Endothelial cell of umbilical vein (primary cell): ENCODE results near the gene PRELID3B.

Experiments
- EZH2 ChIP-seq: IDR thresholded peaks from 2 replicates; pipeline ENCODE4 v1.6.1; 2012; ENCODE audit warnings: borderline replicate concordance, low read depth, mild to moderate bottlenecking, moderate library complexity, low read length, inconsistent platforms; ENCODE audit not compliant: severe bottlenecking
- JUN ChIP-seq: IDR thresholded peaks from 2 replicates; pipeline ENCODE4 v1.6.1; 2011; ENCODE audit warnings: borderline replicate concordance, low read depth; ENCODE audit not compliant: insufficient read length, insufficient read depth
- MYC ChIP-seq: IDR thresholded peaks from one replicate; pipeline ENCODE4 v1.6.1; 2011; ENCODE audit warnings: mild to moderate bottlenecking, low read depth, low read length
- POLR2A ChIP-seq: IDR thresholded peaks from 2 replicates; pipeline ENCODE4 v1.6.1; 2012; ENCODE audit warnings: low read depth, mild to moderate bottlenecking, control low read depth, low read length
- POLR2AphosphoS5 ChIP-seq: IDR thresholded peaks from 2 replicates; pipeline ENCODE4 v1.6.1; 2012; ENCODE audit warnings: low read depth, mild to moderate bottlenecking, control low read depth, low read length, moderate library complexity; ENCODE audit not compliant: insufficient read depth
- TF ChIP-seq, protein P1 (sequence below): IDR thresholded peaks from 2 replicates; pipeline ENCODE4 v1.6.1; 2011; ENCODE audit not compliant: insufficient read depth, insufficient read length
- TF ChIP-seq, protein P2 (sequence below), 2 donors: IDR thresholded peaks; 1 replicate in 1 of 2; 2 replicates in 1 of 2; pipeline ENCODE4 v1.5.1; 2011; ENCODE audit warnings: low read length in 2 of 2, mild to moderate bottlenecking in 2 of 2, moderate library complexity in 2 of 2, control low read depth in 1 of 2, inconsistent platforms in 1 of 2, low read depth in 1 of 2; ENCODE audit not compliant: insufficient read depth in 1 of 2; ENCODE audit errors: extremely low read depth in 1 of 2

DNA sequence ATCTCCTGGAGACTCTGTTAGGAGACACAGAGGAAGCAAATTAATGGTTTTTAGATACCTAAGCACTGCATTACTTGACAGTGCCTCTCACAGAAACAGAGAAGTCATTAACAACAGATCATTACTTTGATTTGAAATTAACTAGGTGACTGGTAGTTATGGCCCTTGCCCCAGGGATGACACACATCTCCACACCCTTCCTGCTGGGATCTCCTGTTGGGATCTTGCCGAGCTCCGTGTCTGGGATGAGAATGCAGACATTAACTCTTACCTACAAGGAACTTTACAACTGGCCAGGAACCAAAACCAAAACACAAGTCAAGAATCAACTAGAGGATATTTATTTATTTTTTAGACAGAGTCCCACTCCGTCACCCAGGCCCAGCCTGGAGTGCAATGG is 2.2 kb upstream of the PRELID3B start:
- TF ChIP-seq, protein P1, sequence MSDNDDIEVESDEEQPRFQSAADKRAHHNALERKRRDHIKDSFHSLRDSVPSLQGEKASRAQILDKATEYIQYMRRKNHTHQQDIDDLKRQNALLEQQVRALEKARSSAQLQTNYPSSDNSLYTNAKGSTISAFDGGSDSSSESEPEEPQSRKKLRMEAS, result no peak
- TF ChIP-seq, protein P2, sequence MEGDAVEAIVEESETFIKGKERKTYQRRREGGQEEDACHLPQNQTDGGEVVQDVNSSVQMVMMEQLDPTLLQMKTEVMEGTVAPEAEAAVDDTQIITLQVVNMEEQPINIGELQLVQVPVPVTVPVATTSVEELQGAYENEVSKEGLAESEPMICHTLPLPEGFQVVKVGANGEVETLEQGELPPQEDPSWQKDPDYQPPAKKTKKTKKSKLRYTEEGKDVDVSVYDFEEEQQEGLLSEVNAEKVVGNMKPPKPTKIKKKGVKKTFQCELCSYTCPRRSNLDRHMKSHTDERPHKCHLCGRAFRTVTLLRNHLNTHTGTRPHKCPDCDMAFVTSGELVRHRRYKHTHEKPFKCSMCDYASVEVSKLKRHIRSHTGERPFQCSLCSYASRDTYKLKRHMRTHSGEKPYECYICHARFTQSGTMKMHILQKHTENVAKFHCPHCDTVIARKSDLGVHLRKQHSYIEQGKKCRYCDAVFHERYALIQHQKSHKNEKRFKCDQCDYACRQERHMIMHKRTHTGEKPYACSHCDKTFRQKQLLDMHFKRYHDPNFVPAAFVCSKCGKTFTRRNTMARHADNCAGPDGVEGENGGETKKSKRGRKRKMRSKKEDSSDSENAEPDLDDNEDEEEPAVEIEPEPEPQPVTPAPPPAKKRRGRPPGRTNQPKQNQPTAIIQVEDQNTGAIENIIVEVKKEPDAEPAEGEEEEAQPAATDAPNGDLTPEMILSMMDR (IDR thresholded peaks at IDR 0.05; ENCODE audit: extremely low read depth in 1 of 2, insufficient read depth in 1 of 2, low read depth in 1 of 2, low read length in 2 of 2), result no peak
- TF ChIP-seq EZH2 (no peak), POLR2AphosphoS5 (no peak), POLR2A (no peak), MYC (no peak), JUN (no peak)
